SK-N-SH treated with all-trans-retinoic acid at 6 μM for 48 hours (cell line): ENCODE results near the gene LDLRAP1.

Experiments
- CREB5 ChIP-seq: fragments of 250-450 bp; sonication (Bioruptor Pico); IDR thresholded peaks from 2 replicates; pipeline ENCODE4 v1.5.1; 2020; ENCODE audit warnings: low read depth, mild to moderate bottlenecking, moderate library complexity
- ESRRG ChIP-seq: fragments of 250-450 bp; sonication (Bioruptor Pico); IDR thresholded peaks from 2 replicates; pipeline ENCODE4 v1.6.1; 2021; ENCODE audit warnings: mild to moderate bottlenecking
- PATZ1 ChIP-seq: fragments of 250-450 bp; sonication (Bioruptor Pico); IDR thresholded peaks from 2 replicates; pipeline ENCODE4 v1.8.0; 2020; ENCODE audit warnings: mild to moderate bottlenecking, moderate library complexity, borderline replicate concordance
- ZFP3 ChIP-seq: fragments of 250-450 bp; sonication (Bioruptor Pico); IDR thresholded peaks from 2 replicates; pipeline ENCODE4 v1.5.0; 2020; ENCODE audit warnings: mild to moderate bottlenecking, moderate library complexity
- ZNF8 ChIP-seq: fragments of 450-650 bp; formaldehyde crosslinking; IDR thresholded peaks from 2 replicates; pipeline ENCODE4 v1.5.0; 2020; ENCODE audit warnings: mild to moderate bottlenecking, moderate library complexity

DNA sequence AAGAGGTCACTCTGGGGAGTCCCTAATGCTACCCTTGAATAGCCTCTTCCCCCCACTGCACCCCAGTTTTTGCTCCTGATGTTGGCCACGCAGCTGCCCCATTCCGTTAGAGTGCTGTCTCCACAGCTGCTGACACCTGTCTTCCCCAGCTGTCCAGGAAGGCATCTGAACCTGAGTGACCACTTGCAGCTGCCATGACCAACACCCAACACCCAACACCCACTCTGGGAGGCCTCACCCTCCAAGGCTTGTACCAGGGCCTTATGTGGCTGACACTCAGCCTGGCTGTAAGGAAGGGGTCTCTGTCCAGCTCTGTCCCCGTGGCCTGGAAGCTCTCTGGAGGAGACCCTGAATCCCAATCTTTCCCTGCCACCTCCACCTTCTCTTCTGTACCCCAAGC, 26.7 kb upstream of the LDLRAP1 start:
- TF ChIP-seq ZFP3 (CRISPR knock-in tag) (no peak), PATZ1 (CRISPR knock-in tag) (no peak), ZNF8 (CRISPR knock-in tag) (no peak), CREB5 (CRISPR knock-in tag) (no peak), ESRRG (CRISPR knock-in tag) (no peak)
